HCT116 (cell line): ENCODE measurements around the gene SLC1A1.

Experiments
- CTCF ChIP-seq, 3 experiments: fragments of 200-600 bp in 1 of 3; sonication (generic) in 1 of 3; IDR thresholded peaks in 2 of 3; conservative IDR thresholded peaks in 1 of 3; 2 replicates each; pipeline ENCODE4 v1.5.1; 2012 to 2017; ENCODE audit warnings: low read depth in 2 of 3, low read length in 2 of 3, antibody characterized with exemption in 1 of 3, borderline replicate concordance in 1 of 3, control low read depth in 1 of 3, mild to moderate bottlenecking in 1 of 3, mixed read lengths in 1 of 3, mixed run types in 1 of 3, moderate library complexity in 1 of 3; ENCODE audit not compliant: insufficient read depth in 1 of 3
- EZH2 ChIP-seq: fragments of 200-600 bp; sonication (generic); IDR thresholded peaks from 2 replicates; pipeline ENCODE4 v1.6.1; 2017; ENCODE audit warnings: antibody characterized with exemption, mixed run types
- JUND ChIP-seq: IDR thresholded peaks from 2 replicates; pipeline ENCODE4 v1.6.1; 2012
- MAX ChIP-seq: IDR thresholded peaks from 2 replicates; pipeline ENCODE4 v1.6.1; 2012
- POLR2A ChIP-seq: IDR thresholded peaks from 2 replicates; pipeline ENCODE4 v1.7.0; 2011; ENCODE audit warnings: borderline replicate concordance; ENCODE audit not compliant: insufficient read depth, insufficient read length; ENCODE audit errors: extremely low read depth
- RAD21 ChIP-seq: IDR thresholded peaks from 2 replicates; pipeline ENCODE4 v1.6.1; 2012; ENCODE audit warnings: low read depth, mild to moderate bottlenecking
- SIN3A ChIP-seq: IDR thresholded peaks from 2 replicates; pipeline ENCODE4 v1.6.1; 2012; ENCODE audit warnings: low read depth

- TF ChIP-seq POLR2A (no peak), CTCF (IDR thresholded peaks at IDR 0.05 in 2 of 3, conservative IDR thresholded peaks at IDR 0.05 in 1 of 3; ENCODE audit: borderline replicate concordance in 1 of 3, insufficient read depth in 1 of 3, low read depth in 2 of 3, low read length in 2 of 3) (no peak), JUND (no peak), RAD21 (no peak), SIN3A (no peak), MAX (no peak), EZH2 (no peak)
These were observed 19.3 kb downstream of the SLC1A1 start for GRCh38 chr9:4509590-4509984.
